BLaER1 (cell line): ENCODE measurements around the gene TC2N.
"Not testable (repeated sequence)": the region's sequence is repeated elsewhere in the genome, so short reads cannot be mapped to it uniquely, and the experiment has no call there.

Experiments used
- H3K27ac ChIP-seq: shearing (Covaris generic); formaldehyde crosslinking; 2 replicates; pipeline ENCODE4 v1.8.1; 2022
- H3K27me3 ChIP-seq: shearing (Covaris generic); formaldehyde crosslinking; 2 replicates; pipeline ENCODE4 v1.8.1; 2022
- H3K36me3 ChIP-seq: shearing (Covaris generic); formaldehyde crosslinking; 2 replicates; pipeline ENCODE4 v1.8.1; 2022
- H3K4me1 ChIP-seq: shearing (Covaris generic); formaldehyde crosslinking; 2 replicates; pipeline ENCODE4 v1.8.1; 2022
- H3K4me2 ChIP-seq: shearing (Covaris generic); formaldehyde crosslinking; 2 replicates; pipeline ENCODE4 v1.8.1; 2022
- H3K4me3 ChIP-seq: shearing (Covaris generic); formaldehyde crosslinking; 2 replicates; pipeline ENCODE4 v1.8.1; 2022
- H3K9ac ChIP-seq: shearing (Covaris generic); formaldehyde crosslinking; 2 replicates; pipeline ENCODE4 v1.8.1; 2022
- H3K9me3 ChIP-seq: shearing (Covaris generic); formaldehyde crosslinking; 2 replicates; pipeline ENCODE4 v1.8.1; 2022
- H4K20me1 ChIP-seq: shearing (Covaris generic); formaldehyde crosslinking; 2 replicates; pipeline ENCODE4 v1.8.1; 2022
- Cebpa-rat ChIP-seq: shearing (Covaris generic); IDR thresholded peaks from 2 replicates; pipeline ENCODE4 v1.8.1; 2022

The TC2N gene

DNA sequence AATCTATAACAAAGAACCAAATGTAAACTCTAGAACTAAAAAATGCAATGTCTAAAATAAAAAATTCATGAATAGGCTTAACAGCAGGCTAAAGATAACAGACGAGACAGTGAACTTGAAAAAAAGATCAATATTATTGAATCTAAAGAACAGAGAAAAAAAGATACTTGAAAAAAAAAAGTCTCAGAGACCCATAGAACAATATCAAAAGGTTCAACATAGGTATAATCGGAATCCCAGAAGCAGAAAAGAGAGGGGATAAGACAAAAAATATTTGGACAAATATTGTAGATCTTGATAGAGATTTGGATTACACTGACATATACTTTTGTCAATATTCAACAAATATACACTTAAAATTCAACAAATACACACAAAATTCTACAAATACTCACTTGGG lies 56.6 kb downstream of the TC2N start:
- Histone ChIP-seq H3K9me3 (peaks cover 46% of the 10 kb centered on the region), H3K4me1 (no peaks in the 10 kb centered on the region), H4K20me1 (no peaks in the 10 kb centered on the region), H3K27me3 (no peaks in the 10 kb centered on the region), H3K4me2 (no peak overlapping the region), H3K9ac (no peak overlapping the region), H3K4me3 (no peak overlapping the region), H3K36me3 (no peaks in the 10 kb centered on the region), H3K27ac (no peak overlapping the region)
- TF ChIP-seq Cebpa-rat, result no peak

DNA sequence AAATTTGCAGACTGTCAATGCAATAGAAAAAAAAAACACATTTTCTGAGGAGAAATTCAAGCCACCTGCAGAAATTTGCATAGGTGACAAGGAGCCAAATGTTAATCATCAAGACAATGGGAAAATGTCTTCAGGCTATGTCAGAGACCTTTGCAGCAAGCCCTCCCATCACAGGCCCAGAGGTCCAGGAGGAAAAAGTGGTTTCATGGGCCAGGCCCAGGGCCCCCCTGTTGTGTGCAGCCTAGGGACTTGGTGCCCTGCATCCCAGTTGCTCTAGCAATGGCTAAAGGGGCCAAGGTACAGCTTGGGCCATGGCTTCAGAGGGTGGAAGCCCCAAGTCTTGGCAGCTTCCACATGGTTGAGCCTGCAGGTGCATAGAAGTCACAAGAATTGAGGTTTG lies 60.6 kb downstream of the TC2N start:
- Histone ChIP-seq H3K27me3 (no peaks in the 10 kb centered on the region), H3K4me2 (no peak overlapping the region), H3K27ac (no peak overlapping the region), H3K4me1 (no peaks in the 10 kb centered on the region), H4K20me1 (no peaks in the 10 kb centered on the region), H3K9me3 (peaks cover 56% of the 10 kb centered on the region), H3K9ac (no peak overlapping the region), H3K4me3 (no peak overlapping the region), H3K36me3 (no peaks in the 10 kb centered on the region)
- no peak for TF ChIP-seq Cebpa-rat

DNA sequence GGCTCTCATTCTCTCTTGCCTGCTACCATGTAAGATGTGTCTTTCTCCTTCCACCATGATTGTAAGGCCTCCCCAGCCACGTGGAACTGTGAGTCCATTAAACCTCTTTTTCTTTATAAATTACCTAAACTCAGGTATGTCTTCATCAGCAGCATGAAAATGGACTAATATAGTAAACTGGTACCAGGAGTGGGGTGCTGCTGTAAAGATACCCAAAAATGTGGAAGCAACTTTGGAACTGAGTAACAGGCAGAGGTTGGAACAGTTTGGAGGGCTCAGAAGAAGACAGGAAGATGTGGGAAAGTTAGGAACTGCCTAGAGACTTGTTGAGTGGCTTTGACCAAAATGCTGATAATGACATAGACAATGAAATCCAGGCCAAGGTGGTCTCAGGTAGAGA lies 61.2 kb downstream of the TC2N start:
- not testable (repeated sequence) for H3K36me3 ChIP-seq, H3K4me1 ChIP-seq, H3K4me2 ChIP-seq, H3K27me3 ChIP-seq, H3K4me3 ChIP-seq, H4K20me1 ChIP-seq, H3K27ac ChIP-seq, H3K9ac ChIP-seq
- H3K9me3 ChIP-seq, result peaks cover 56% of the 10 kb centered on the region

DNA sequence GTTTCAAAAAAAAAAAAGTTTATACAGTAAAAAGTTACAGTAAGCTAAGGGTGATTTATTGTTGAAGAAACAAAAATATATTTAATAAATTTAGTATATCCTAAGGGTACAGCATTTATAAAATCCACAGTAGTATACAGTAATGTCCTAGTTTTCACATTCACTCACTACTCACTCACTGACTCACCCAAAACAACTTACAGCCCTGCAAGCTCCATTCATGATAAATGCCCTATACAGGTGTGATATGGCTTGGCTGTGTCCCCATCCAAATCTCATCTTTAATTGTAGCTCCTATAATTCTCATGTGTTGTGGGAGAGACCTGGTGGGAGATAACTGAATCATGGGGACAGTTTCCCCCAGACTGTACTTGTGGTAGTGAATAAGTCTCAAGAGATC lies 61.7 kb downstream of the TC2N start:
- no peak for TF ChIP-seq Cebpa-rat
- no peaks in the 10 kb centered on the region for H3K4me1 ChIP-seq
- no peaks in the 10 kb centered on the region for H4K20me1 ChIP-seq
- H3K4me3 ChIP-seq, result no peak overlapping the region
- no peak overlapping the region for H3K9ac ChIP-seq
- no peak overlapping the region for H3K4me2 ChIP-seq
- H3K9me3 ChIP-seq, result peaks cover 52% of the 10 kb centered on the region
- H3K36me3 ChIP-seq, result no peaks in the 10 kb centered on the region
- no peaks in the 10 kb centered on the region for H3K27me3 ChIP-seq
- no peak overlapping the region for H3K27ac ChIP-seq

DNA sequence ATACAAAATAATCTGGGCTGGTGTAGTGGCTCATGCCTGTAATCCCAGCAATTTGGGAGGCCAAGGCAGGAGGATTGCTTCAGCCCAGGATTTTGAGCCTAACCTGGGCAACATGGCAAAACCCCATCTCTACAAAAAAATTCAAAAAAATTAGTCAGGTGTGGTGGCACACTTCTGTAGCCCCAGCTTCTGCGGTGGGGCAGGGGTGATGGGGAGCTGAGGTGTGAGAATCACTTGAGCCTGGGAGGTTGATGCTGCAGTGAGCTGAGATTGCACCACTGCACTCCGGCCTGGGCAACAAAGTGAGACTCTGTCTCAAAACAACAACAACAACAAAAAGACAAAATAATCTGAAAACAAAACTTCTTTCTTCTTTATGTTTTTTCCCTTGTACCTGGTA lies 66.0 kb downstream of the TC2N start:
- no peak for TF ChIP-seq Cebpa-rat
- Histone ChIP-seq H4K20me1 (no peaks in the 10 kb centered on the region), H3K36me3 (no peaks in the 10 kb centered on the region), H3K9me3 (peaks cover 17% of the 10 kb centered on the region), H3K4me3 (no peak overlapping the region), H3K9ac (no peak overlapping the region), H3K27ac (no peak overlapping the region), H3K4me2 (no peak overlapping the region), H3K4me1 (no peaks in the 10 kb centered on the region), H3K27me3 (no peaks in the 10 kb centered on the region)

DNA sequence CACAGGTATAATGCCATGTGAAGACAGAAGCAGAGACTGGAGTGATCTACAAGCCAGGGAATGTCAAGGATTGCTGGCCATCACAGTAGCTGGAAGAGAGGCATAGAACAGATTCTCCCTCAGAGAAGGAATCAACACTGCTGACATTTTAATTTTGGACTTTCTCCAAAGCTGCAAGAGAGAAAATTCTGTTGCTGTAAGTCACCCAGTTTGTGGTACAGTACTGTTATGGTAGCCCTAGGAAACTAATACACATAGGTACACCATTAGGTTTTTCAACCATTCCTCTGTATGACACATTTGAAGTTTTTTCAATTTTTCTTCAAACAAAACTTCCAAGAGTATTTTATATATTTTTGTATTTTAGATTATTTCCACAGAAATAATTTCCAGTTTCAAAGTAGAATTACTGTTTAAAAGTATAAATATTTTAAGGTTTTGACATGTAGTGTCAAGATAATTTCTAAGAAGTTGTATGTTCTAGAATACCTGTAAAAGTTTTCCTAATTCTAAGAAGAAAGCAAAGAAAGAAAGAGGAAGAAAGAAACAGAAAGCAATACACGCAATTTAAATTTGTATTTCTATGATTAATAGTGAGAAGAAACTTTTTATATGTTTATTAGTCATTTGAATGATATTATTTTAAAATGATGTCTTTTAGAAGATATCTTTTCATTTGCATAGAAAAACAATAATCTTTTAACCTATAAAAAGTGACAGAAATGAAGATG lies 70.6 kb downstream of the TC2N start:
- Histone ChIP-seq H3K9me3 (peaks cover 9% of the 10 kb centered on the region), H3K4me2 (no peak overlapping the region), H3K36me3 (no peaks in the 10 kb centered on the region), H3K27ac (no peak overlapping the region), H3K4me1 (no peaks in the 10 kb centered on the region), H3K9ac (no peak overlapping the region), H3K4me3 (no peak overlapping the region), H3K27me3 (no peaks in the 10 kb centered on the region), H4K20me1 (no peaks in the 10 kb centered on the region)
- TF ChIP-seq Cebpa-rat, result no peak

DNA sequence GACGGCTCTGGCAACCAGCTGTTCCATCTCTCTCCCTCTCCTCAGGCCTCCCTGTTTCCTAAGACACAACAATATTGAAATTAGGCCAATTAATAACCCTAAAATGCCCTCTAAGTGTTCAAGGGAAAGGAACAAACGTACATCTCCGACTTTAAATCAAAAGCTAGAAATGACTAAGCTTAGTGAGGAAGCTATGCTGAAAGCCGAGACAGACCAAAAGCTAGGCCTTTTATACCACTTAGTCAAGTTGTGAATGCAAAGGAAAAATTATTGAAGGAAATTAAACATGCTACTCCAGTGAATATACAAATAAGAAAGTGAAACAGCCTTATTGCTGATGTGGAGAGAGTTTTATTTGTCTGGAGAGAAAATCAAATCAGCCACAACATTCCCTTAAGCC lies 73.6 kb downstream of the TC2N start:
- Histone ChIP-seq H3K27me3 (no peaks in the 10 kb centered on the region), H4K20me1 (no peaks in the 10 kb centered on the region), H3K4me1 (no peaks in the 10 kb centered on the region), H3K4me2 (no peak overlapping the region), H3K9me3 (peaks cover 9% of the 10 kb centered on the region), H3K36me3 (no peaks in the 10 kb centered on the region), H3K27ac (no peak overlapping the region), H3K4me3 (no peak overlapping the region), H3K9ac (no peak overlapping the region)
- TF ChIP-seq Cebpa-rat, result no peak

DNA sequence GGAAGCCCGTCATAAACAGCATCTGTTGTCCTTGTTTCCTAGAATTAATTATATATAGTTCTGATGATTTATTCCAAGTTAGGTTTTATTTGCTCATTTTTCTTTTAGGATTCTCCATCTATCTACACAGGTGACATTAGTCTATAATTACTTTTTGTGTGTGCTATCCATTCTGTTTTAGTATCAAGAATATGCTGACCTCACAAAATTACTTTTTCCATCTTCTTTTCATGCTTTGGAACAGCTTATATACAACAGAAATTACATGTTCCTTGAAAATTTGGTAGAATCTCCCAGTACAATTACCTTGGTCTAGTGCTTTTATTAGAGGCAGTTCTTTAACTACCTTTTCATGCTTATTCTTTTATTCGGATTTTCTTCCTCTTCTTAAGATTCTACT lies 81.1 kb downstream of the TC2N start:
- no peak overlapping the region for H3K27ac ChIP-seq
- H3K9me3 ChIP-seq, result no peaks in the 10 kb centered on the region
- no peaks in the 10 kb centered on the region for H3K27me3 ChIP-seq
- H4K20me1 ChIP-seq, result no peaks in the 10 kb centered on the region
- H3K4me2 ChIP-seq, result no peak overlapping the region
- H3K4me3 ChIP-seq, result no peak overlapping the region
- no peaks in the 10 kb centered on the region for H3K36me3 ChIP-seq
- no peak overlapping the region for H3K9ac ChIP-seq
- no peak for TF ChIP-seq Cebpa-rat
- no peaks in the 10 kb centered on the region for H3K4me1 ChIP-seq

DNA sequence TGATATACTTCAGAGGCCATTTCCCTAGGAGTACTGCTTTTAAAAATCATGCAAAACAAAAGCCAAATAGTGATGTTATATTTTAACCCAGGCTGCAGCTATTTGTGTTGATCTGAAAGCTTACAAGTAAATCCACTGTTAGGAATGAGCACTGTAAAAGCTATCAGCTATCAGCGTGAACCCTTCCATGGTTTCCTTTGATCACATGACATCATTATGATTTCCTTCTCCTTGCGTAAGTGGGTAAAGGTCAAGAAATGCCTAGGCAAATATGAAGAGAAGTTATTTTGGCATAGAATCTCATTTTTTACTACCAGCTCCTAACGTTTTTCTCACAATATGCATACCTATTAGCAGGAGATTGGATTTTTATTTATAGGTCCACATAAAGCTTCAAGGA lies 86.9 kb downstream of the TC2N start:
- Histone ChIP-seq H3K4me2 (no peak overlapping the region), H3K4me3 (no peak overlapping the region), H3K4me1 (no peaks in the 10 kb centered on the region), H3K27me3 (no peaks in the 10 kb centered on the region), H3K9ac (no peak overlapping the region), H3K36me3 (no peaks in the 10 kb centered on the region), H3K9me3 (no peaks in the 10 kb centered on the region), H4K20me1 (no peaks in the 10 kb centered on the region), H3K27ac (no peak overlapping the region)
- TF ChIP-seq Cebpa-rat, result no peak

DNA sequence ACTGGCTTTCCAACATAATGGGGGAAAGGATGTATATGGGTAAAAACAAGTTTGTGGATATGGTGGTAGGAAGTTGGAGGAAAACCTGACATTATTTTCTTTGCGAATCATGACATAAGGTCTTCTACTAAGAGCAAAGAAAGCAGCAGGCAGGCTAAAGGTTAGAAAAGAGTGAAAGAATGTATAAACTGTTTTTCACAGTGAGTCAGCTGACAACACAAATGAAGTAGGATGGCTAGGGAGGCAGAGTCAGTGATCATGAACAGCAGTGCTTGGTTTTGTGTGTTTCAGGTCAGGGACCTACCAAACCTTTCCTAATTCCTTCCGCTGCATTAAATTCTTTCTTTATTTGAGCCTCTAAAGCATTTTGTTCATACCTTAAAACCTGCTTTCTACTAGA lies 89.1 kb downstream of the TC2N start:
- H3K27ac ChIP-seq, result no peak overlapping the region
- no peaks in the 10 kb centered on the region for H4K20me1 ChIP-seq
- no peak for TF ChIP-seq Cebpa-rat
- no peak overlapping the region for H3K4me2 ChIP-seq
- no peak overlapping the region for H3K4me3 ChIP-seq
- no peaks in the 10 kb centered on the region for H3K36me3 ChIP-seq
- H3K9me3 ChIP-seq, result no peaks in the 10 kb centered on the region
- H3K9ac ChIP-seq, result no peak overlapping the region
- H3K27me3 ChIP-seq, result no peaks in the 10 kb centered on the region
- H3K4me1 ChIP-seq, result no peaks in the 10 kb centered on the region; the same call in 1 of the 2 replicates
